Limb (tissue), 2 donors: ENCODE data around the gene TBC1D9B.
A peak's percentile ranks its signal among the peaks of the same experiment; 100 is the strongest.

ENCODE experiments used
- DNase-seq, 2 donors: peaks; one replicate each; pipeline ENCODE4 v3.0.0-alpha.2; 2016; ENCODE audit errors: extremely low spot score in 2 of 2

TBC1D9B gene

DNA sequence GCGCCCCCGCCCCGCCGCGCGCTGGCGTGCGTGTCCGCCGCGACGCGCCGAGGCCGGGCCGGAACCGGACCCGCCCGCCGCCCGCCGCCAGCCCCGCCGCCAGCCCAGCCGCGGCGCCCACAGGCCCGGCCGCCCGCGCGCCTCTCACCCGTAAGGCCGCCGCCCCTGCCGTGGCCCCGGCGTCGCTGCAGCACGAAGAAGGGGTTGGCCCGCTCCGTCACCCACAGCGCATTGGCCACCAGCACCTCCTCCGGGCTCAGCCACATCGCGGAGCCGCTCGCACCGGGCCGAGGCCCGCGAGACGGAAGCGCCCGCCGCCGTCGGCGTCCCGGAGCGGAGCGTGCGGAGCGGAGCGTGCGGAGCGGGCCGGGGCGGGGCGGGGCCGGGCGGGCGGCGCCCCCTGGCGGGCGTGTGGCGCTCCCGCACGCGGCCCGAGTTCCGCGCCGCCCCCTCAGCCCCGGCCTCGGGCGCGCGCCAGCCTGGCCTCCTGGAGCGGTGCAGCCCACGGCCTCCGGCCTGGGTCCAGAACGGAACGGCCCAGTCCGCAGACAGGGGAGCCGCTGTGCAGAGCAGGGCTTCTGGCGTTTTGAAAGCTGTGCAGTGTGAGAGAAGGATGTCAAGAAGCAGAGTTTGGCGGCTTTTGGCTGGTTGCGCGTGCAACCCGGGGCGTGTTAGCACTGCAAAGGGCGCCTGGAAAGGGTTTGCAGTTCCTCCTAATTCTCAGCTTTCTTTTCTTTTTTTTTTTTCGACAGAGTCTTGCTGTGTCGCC is at the start of gene TBC1D9B:
Gene TBC1D9B, minus strand, starts transcription at position 342 of the 769 bp plus-strand sequence. Its CDS starts 76 bp downstream, at position 266.
- DNase-seq, result peak; percentile 71 to 85

- no peak for DNase-seq
Observed at GRCh38 chr5:179955630-179956029, 47.9 kb upstream of the TBC1D9B start.

DNA sequence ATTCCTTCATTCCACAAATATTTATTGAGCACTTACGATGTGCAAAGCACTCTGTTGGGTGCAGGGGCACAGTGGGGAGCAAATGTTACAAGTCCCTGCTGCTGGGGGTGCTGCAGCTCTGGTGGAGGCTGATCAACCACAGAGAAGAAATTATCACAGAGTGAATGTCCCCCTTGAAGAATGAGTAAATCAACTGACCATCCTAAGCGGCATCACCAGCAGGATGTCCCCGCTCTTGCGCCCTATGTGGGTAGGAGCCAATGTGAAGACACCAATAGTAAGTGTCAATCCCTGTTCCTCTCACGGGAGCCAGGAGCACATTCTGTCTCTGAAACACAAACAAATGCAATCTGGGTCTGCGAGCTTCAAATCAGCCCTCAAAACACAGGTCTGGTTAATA is 47.4 kb upstream of the TBC1D9B start:
- no peak for DNase-seq

DNA sequence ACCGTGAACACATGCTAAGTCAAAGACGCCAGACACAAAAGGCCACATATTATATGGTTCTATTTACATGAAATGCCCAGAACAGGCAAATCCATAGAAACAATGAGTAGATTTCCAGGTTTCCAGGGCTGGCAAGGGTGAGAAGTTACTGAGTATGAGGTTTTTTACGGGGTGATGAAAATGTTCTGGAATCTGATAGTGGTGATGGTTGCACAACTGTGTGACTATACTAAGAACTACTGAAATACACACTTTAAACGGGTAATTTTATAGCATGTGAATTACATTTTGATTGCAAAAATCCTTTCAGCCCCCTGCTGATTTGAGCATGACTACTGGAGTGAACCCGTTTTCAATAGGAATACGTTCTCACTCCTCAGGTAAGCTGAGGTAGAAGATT is 46.7 kb upstream of the TBC1D9B start:
- DNase-seq, result no peak

DNA sequence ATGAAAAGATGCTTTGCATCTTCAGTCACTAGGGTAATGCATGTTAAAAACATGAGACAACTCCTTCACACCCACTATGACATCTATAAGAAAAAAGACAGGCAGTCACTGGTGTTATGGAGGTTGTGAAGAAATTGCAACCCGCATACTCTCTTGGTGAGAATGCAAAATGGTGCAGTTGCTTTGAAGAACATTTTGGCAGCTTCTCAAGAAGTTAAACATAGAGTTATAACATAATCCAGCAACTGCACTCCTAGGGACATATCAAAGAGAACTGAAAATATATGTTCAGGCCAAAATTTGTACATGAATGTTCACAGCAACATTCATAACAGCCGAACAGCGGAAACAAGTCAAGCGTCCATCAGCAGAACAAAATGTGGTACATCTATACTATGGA is 46.3 kb upstream of the TBC1D9B start:
- DNase-seq, result no peak

GRCh38 chr5:179936976-179937681 is 29.4 kb upstream of the TBC1D9B start:
- DNase-seq, result no peak

DNA sequence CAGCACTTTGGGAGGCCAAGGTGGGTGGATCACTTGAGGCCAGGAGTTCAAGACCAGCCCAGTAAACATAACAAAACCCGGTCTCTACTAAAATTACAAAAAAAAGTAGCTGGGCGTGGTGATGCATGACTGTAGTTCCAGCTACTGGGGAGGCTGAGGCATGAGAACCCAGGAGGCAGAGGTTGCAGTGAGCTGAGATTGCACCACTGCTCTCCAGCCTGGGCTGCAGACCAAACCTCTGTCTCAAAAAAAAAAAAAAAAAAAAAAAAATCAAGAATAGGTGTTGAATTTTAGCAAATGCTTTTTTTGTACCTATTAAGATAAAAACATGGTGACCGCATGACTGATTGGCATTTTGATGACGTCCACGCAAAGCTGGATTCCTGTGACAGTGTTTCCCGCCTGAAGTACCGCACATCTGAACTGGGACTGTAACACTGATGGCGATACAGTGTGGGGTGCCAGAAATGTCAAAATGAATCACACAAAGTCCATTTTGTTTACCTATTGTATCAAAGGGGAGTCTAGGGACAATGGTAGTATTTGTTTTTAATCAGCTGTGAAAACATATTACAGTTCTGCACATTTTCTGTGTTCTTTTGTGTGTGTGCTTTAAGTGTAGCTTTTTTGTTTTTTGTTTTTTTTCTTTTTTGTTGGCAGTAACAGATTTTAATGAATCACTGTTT is 23.2 kb upstream of the TBC1D9B start:
- no peak for DNase-seq

- no peak for DNase-seq
Observed at GRCh38 chr5:179927824-179928223, 20.1 kb upstream of the TBC1D9B start.

DNA sequence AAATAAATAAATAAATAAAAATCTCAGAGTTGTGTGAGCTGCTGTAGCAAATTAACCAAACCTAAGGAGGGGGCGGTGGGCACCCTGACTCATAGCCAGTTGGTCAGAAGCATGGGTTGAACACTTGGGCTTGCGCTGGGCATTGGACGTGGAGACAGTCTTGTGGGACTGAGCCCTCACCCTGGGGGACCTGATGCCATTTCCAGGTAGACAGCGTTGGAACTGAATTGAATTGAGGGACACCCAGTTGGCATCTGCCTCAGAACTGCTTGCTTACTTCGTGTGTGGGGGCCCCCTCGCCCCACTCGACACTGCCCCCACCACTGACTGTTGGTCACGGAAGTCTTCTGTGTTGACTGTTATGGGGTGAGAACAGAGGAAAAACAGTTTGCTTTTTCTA is 19.0 kb upstream of the TBC1D9B start:
- no peak for DNase-seq

DNA sequence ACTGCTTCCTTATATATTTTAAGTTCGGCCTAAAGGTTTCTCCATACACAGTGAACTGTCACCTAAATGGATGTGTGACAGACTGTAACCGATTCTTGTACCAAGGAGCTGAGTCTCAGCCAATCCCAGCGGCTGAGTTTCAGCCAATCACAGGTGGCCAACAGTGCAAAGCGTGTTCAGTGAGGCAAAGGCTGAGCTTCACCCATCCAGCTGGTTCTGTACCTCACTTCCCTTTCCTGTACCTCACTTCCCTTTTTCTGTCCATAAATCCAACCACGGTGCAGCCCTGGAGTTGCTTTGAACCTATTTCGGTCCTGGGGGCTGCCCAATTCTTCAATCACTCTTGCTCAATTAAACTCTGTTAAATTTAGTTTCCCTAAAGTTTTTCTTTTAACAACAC is 15.7 kb upstream of the TBC1D9B start:
- DNase-seq, result no peak

- no peak for DNase-seq
Observed at GRCh38 chr5:179920175-179920574, 12.5 kb upstream of the TBC1D9B start.

- DNase-seq, result no peak
Observed at GRCh38 chr5:179919487-179920060, 11.9 kb upstream of the TBC1D9B start.

DNA sequence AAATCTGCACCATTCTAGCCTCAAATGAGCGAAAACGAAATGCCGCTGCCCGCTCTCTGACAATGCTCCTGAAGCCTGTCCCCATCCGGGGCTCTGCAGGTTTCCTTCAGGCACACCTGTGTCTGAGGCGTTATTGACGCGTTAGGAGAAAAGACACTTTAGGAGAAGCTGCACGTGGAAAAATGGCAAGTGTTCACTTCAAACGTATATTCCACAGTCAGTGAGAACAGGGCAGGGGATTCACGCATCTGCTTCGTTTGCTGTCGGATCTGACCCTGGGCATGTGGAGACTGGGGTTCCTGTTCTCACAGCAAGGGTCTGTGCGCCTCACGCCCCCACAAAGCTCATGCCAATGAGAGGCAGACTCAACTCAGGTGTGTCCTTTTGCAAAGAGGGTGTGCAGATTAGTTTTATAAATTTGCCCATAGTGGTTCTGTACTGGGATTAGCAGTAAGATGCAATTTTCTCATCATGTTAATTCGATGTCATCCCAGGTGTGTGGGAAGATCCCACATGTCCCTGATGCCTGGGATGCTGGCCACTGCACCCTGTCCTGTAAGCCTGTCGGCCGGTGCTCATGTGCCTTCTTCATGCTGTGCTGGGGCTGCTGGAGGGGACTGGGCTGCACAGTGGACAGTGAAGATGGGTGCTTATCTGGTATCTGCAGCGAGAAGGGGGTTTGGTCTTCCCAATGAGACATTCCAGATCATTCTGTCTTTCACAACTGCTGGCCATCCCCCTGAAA is 11.2 kb upstream of the TBC1D9B start:
- no peak for DNase-seq

- DNase-seq, result no peak
Observed at GRCh38 chr5:179916523-179916922, 8.8 kb upstream of the TBC1D9B start.

GRCh38 chr5:179915406-179915935 is 7.8 kb upstream of the TBC1D9B start:
- DNase-seq, result no peak

- no peak for DNase-seq
Observed at GRCh38 chr5:179914032-179914755, 6.5 kb upstream of the TBC1D9B start.

DNA sequence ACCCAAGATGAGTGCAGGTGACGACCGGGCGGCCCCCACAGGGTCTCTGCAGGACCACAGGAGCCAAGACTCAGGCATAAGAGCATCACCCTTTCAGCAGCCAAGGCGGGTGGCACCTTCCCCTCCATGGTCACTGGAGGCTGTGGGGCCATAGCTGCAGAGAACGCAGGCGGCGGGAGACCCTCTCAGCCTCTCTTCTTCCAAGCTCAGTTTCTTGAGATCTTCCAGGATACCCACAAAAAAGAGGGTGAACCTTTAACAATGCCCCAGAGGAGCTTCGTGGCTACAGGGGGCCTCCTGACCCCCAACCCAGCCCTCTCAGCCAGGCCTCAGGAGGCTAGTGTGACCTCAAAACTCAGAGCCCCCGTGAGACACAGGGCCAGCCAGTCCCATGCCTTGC is 5.8 kb upstream of the TBC1D9B start:
- DNase-seq, result no peak

GRCh38 chr5:179912951-179913350 is 5.3 kb upstream of the TBC1D9B start:
- no peak for DNase-seq

GRCh38 chr5:179912386-179912785 is 4.7 kb upstream of the TBC1D9B start:
- no peak for DNase-seq

DNA sequence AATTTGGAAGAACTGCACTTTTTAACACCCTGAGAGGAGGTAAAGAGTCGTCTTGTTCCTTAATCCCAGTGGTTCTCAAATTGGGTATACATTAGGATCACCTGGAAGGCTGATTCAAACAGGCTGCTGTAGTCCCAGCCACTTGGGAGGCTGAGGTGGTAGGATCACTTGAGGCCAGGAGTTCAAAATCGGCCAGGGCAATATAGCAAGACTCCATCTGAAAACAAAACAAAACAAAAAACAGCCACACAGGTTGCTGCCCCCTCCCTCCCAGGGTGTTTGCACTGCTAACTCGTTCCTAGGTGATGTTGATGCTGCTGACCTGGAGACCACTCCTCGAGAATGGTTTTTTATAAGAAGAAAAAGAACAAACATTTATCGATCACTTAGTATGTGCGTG is 1.5 kb upstream of the TBC1D9B start:
- no peak for DNase-seq
